NCI-H146 treated with DMSO at 0.1 percent for 48 hours (cell line): Measurements from ENCODE around the gene RAP1GAP.

ENCODE experiments used
- DNase-seq: peaks from one replicate; lab custom pipeline; 2025; ENCODE audit not compliant: unreplicated experiment; lab: John Stamatoyannopoulos, UW

The RAP1GAP gene

DNA sequence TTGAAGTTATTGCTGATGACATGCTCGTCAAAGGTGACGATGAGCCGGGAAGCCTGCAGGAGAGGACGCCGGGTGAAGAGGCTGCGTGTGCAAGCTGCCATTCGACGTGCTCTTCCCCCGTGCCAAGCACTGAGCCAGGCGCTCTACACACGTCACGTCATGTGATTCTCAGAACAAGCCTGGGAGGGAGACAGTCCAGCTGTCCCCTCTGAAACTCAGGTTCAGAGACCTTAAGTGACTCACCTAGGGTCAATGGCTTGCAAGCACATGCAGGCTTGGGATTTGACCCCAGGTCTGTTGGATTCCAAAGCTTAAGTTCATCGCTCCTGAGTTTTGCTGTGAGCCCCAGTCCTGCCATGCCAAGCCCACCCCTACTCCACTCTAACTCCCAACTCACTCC lies 57.1 kb downstream of the RAP1GAP start:
- DNase-seq, result no peak

DNA sequence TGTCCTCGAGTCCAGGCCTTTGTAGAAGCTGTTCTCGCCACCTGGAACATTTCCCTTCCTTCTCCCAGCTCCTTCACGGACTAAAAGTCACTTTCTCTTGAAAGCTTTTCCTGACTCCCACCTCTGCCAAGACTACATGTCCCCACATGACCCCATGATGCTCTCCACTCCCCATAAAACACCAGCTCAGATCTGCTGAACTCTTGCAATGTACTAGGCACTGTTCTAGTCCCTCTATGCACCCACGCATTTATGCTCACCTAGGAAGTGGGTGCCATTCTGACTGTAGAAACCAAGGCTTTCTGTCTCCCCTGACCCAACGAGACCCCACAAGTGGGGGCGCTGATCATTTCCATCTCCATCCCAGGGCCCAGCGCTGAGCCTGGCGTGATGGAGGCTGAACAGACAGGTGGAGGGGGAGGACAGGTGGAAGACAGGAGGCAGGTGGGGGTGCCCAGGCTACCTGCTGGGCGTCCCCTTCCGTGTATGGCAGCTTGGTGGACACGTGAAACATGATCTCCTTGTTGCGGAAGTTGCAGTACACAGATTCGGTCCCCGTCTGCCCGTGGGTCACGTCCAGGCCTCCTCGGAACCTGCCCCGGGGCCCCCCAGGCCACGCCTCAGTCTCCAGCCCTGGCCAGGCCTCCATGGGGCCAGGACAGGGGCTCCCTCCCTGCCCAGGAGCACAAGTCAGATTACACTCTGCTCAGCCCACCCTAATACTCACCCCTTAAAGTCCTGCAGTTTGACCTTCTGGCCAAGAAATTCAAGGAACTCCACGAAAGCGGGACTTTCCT lies 58.0 kb downstream of the RAP1GAP start:
- no peak for DNase-seq

DNA sequence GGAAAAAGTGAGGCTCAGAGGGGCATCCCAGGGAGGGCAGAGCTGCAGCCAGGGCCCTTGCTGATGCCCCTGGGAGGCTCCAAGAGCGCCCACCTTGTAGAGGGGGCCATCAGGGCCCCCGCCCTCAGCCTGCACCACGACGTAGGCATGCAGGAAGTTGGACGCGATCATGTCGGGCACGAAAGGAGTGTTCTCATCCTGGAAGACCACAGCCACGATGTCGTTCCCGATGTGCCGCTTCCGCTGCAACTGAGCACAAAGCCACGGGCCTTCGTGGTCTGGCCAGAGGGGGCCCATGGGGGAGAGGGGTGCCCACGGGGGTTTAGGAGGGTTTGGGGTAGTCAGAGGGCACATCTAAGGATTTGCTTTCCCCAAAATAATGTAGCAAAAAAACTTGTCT lies 59.1 kb downstream of the RAP1GAP start:
- no peak for DNase-seq

DNA sequence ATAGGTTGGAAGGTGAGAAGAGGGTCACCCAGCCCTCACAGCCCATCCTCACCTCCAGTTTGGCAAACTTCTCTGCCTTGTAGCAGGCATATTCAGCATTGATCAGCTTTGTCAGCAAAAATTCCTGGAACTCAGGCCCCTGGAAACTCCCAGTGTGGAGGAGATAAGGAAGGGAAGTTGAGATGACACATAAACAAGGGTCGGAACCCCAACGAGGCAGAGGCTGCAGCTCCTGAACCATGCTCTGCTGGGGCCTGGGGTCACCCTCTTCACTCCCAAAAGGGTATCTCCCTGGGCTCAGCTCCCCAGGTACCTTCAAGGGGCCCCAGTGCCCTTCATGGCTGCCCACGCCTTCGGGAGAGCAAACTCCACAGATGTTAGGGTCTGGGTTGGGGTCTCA lies 60.4 kb downstream of the RAP1GAP start:
- no peak for DNase-seq

DNA sequence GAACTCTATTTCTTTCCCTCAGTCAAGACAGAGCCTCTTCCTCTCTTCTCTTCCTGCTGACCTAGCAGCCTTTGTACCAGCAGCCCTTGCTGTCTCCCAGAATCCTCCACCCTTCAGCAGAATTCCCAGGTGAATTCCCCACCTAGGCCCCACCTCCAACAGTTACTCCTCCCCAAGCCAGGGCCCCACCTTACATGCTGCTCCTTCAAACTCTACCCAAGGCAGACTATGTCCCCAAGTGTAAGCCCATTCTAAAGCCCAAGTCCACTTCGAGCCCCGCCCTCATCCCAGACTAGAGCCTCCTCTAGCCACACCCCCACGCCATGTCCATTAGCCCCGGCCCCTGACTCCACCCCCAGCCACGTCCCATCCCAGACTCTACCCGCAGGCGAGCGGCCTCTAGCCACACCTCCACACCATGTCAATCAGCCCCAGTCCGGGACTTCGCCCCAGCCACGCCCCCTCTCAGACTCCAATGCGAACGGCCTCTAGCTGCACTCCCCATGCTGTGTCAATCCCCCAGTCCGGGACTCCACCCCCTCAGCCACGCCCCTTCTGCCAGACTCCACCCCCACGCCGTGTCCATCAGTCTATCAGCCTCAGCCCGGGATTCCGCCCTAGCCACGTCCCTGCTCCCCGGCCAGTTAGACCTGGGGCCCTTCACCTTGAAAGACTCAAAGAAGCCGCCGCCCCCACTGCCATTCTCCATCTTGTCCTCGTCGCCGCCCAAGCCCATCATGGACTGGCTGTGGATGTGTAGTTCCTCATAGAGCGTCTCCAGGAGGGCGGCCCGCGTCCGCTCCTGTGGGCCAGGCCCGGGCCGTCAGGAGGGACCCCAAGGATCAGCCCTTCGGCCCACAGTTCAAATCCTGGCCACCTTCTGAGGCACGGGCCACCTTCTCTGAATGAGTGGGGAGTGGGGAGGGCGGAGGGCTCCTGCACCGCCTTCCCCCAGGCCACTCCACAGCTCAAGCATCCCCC lies 61.3 kb downstream of the RAP1GAP start:
- DNase-seq, result no peak

DNA sequence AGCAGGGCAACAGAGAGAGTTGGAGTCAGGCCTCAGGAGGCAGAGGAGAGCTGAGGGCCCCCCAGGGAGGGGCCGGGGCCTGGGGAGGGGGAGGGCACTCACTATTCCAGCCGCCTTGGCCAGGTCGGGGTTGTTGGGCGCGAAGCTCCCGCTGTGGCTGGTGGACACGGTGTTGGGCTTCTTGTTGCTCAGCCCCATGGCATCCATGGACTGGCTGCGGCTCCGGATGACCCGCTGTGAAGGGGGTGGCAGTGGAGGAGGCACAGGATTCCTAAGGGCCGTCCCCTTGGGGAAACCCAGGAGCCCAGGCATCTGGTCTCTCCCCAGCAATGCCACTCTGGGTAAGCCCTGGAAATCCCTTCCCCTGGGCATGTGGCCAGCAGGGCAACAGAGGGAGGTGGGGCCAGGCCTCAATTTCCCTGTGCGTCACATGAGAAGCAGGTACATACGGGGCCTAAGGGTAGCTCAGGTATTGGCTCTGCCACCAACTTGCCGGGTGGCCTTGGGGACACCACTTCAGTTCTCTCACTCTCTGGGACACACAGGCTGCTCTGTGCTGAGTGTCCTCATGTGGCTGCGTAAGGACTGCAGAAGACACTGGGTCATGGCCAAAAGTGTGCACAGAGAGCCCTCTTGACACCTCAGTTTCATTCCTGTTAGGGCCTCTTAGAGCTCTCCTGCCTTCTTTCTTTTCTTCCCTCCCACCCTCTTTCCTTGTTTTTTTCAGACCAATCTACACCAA lies 63.0 kb downstream of the RAP1GAP start:
- no peak for DNase-seq

DNA sequence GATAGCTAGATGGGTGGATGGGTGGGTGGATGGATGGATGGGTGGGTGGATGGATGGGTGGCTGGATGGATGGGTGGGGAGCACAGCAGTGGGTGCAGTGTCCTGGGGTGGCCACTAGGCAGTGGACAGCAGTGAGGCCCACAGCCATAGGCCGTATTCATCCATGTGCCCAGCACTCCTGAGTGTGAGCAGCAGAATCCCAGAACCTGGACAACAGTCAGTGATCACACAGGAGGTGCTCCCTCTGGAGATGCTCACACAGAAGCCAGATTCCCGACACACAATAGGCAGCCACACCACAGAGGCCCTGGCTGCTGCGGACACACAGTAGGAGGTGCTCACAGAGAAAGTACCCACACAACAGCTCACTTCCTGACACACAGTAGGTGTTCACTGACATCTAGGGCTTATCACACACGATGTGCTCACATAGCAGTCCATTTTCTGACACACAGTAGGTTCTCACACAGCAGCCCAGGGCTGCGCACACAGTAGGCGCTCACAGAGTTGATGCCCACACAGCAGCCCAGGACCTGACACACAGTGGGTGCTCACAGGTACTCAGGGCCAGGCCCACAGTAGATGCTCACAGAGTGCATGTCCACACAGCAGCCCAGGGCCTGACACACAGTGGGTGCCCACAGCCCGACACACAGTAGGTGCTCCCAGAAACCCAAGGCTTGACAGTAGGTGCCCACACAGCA lies 64.0 kb downstream of the RAP1GAP start:
- DNase-seq, result no peak

DNA sequence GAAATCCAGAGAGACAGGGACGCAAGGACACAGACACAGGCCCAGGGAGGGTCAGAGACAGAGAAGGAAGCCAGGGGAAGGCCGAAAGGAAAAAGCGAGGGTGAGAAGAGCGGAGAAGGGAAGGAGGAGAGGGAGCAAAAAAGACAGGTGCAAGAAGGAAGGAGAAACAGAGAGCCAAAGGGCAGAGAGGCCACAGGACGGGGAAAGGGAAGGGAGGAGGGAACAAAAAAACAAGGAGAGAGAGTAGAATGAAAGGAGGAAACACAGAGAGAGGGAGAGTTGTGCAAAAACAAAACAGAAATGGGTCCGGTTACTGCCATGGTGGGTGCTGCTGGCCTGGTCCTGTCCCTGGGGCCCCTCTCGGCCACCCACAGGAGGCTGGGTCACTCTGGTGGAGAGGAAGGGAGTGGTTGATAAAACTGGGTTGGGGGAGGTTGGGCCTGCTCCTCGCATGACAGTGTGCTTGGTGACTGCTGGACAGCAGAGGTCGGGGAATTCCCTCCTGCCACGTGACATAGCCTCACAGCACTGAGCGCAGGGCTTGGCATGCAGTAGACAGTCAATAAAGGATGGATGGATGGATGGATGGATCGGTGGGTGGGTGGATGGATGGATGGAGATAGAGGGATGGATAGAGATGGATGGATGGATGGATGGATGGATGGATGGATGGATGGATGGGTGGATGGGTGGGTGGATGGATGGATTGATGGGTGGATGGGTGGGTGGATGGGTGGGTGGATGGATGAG lies 64.8 kb downstream of the RAP1GAP start:
- DNase-seq, result no peak

DNA sequence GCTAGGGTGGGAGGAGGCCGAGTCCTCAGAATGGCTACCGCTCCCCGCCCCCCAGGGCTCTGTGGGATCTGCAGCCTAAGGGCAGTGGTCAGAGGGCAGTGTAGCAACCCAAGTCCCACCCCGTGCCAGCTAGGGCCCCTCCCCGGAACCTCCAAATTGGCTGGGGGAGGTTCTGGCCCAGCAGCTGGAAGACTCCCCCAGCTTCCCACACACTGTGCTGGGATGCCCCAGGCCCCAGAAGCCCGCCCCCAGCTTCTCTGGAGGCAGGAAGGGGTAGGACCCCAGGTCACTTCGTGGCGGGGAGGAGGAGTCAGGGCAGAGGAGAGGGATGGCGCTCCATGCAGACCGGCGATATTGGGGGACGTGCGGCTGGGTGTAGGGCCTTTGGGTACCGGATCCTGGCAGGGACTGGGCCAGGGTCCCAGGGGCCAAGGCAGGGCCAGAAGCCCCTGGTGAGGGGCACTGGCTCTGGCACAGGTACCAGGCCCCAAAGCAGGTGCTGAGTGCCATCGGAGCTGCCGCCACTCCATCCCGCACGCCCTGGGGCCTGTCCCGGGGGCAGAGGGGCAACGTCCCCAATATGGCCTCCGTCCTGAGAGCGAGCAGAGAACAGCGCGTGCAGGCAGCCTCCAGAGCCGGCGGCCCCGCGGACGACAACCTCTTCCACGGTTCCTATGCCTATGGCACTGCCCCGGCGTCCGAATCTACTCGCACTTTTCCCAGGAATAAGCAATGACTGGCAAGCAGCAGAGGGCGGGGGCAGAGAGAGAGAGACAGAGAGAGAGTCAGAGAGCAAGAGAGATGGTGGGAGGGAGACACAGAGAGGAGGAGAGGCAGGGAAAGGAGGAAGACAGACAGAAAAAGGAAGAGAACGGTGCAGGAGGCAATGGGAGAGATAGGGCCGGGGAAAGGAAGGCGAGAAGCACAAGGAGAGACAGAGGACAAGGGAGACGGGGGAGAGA lies 65.7 kb downstream of the RAP1GAP start:
- no peak for DNase-seq

DNA sequence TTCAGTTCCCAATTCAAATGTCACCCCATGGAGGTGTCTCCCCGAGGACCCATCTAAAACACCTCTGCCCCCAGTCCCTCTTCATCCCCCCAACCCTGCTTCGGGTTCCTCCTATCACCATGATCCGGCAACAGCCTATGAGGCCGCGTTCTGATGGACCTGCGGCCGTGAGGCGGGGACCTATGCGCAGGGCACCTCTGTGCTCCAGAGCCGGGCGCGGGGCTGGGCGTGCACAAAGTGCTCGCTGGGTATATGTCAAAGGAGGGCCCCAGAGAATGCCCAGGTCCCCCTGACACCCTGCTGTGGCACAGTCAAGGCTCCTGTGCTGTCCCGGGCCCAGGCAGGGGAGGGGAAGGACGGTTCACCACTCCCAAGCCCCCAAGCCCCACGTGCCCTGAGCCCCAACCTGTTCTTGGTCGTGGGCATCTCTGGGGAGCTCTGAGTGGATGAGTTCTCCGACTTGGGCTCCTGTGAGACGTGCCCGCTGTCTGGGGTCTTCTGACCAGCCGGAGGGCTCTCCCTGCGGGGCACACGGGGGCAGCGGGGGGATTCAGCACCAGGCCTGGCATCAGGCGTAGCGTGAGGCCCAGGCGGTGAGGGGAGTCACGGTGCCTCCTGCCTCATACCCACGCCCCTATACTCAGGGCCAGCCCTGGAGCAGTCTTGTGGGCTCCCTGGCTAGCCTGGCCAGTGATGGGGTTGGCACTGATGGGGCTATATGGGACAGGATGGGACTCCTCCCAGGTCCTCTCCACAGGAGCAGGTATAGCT lies 67.7 kb downstream of the RAP1GAP start:
- DNase-seq, result no peak

DNA sequence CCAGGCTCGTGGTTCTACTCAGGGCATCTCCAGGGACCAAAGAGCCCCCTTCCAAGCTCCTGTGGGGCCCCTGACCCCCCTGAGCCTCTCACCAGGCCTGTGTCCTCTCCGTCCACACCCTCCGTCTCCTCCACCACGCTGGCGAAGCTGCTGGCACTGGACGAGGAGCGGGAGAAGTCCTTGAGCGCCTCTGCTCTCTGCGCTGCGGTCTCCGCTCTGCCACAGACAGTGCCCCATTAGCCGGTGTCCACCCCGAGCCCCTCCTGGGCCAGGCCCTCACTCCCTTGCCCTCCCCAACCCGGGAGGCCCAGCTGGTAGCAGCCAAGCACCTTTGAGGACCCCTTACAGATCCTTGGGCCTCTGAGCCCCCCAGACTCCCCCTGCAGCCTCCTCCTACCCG lies 69.8 kb downstream of the RAP1GAP start:
- no peak for DNase-seq

DNA sequence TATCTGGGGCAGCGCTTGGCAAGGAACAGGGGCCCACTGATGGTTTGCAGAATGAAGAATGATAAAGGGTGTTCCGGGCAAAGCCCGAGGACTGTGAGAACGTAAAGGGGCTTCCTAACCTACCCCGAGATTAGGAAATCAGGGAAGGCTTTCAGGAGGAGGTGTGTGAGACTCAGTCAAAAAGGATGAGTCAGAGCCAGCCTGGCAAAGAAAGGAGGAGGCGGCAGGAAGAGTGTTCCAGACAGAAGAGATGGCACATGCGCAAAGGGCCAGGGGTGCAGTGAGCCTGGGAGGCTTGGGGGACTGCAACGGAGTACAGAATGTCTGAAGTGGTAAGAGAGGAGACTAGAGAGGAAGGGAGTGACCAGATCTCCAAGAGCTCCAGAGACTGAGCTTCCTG lies 70.3 kb downstream of the RAP1GAP start:
- no peak for DNase-seq

DNA sequence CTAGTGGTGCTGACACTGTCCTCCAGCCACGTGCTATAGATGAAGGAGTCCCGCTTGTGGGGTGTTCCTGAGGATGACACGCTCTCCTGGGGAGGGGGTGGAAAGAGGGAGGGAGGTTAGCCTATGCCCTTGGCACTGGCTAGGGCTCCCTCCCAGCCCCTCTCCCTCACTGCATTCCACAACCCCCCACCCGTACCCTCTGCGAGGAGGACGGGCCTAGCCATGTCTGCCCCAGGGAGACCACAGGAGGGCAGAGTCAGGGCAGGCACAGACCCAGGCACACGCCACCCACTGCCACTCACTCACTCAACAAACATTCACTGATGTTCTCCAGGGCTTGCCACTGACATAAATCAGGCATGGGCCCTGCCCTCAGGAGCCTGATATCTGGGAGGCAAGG lies 70.7 kb downstream of the RAP1GAP start:
- DNase-seq, result no peak

DNA sequence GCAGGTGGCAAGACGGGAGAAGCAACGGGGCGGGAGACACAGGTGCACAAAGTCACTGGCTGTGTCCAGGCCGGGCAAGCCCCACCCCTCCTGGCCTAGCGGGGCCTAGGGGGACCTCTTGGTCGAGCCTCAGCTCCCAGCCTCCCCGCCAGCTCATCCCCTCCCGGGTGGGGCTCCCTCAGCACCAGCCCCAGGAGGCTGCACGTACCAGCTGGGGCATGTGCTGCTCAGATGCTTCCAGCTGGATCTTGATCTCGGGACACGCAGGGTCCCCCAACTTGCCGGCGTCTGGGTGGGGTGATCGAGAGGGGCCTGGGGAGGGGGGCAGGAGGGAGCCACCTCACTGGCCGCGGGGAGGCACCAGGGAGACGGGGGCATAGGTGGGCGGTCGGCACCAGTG lies 71.4 kb downstream of the RAP1GAP start:
- DNase-seq, result no peak

DNA sequence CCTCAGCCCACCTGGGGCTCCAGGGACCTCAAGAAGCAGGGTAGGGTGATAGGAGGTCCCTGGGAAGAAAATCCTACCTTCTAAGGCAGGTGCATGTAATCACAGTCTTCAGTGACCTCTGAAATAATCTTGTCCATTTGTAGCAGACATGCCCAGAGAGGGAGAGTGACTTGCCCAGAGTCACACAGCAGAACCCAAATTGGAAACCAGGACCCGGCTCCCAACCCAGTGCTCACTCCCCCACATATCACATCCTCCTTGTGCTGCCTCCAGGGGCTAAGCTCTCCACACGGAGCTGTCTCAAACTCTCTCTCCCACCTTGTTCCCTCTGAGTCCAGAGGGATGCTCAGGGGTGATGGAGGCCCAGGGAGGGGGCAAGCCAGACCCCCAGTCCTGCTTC lies 72.5 kb downstream of the RAP1GAP start:
- no peak for DNase-seq

DNA sequence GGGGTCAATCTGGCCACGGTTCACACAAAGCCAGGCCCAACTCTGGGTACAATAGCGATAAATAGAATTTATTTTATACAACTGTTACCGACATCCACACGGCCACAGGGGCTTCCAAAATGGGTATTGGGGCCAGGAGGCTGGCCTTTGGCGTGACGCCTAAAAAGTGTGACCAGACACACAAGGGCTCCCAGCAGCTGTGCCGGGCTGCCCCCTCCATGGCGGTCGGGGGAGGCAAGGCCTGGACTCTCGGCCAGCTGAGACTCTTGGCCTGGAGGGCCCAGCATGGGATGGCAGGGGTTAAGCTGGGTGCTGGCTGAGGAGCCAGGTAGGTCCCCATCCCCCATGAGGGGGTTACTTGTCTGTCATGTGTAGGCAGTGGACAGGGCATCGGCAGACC lies 73.0 kb downstream of the RAP1GAP start:
- DNase-seq, result no peak

DNA sequence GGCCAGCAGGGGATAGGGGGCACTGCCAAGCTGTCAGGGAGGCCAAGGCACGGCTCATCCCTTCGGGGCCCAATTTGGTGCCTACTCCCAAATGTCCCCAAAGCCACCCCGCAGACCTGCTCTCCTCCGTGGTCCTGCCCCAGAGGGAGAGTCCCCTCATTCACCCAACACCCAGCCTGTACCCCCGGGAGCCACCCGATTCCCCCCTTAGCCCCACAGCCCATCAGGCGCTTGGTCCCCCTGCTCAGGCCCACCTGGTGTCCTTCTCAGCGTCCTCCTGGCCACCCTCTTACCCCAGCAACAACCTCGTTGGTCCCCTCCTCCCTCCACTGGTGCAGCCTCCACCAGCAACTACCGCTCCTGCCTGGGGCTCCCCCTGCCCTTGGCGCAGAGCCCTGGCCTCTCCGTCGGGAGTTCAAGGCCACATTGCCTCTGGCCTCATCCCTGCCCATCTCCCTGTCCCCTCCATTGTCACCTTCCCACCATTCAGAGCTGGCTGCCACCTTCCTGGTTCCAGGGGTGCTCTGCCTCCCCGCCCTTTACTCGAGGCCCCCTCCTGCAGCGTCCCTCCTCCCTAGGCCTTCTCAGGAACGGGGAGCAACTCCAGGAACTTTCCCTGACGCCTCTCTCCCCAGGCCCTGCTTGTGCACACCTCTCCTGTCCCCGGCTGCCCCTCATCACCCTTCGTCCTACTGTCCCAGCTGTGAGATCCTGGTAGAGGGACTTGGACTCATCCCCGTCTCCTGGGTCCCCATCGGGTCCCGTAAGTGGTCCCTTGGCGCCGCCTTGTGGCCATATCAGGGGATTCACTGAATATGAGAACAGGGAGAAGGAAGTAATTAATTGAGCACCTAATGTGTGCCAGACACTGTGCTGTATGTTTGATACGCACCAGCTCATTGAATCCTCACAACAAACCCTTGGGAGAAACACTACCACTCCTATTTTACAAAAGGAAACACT lies 73.9 kb downstream of the RAP1GAP start:
- no peak for DNase-seq
